ENCODE results near the gene SNX10.

SNX10 gene

DNA sequence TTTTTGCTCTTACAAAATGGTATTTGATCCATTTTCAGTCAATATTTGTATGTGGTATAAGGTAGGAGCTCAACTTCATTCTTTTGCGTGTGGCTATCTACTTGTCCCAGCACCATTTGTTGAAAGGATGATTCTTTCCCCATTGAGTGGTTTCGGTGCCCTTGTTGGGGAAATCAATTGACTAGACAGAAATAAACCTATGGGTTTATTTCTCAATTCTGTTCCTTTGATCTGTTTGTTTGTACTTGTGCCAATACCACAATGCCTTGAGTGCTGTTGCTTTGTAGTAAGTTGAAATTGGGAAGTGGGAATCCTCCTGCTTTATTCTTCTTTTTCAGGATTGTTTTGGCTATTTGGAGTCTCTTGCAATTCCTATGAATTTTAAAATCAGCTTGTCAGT is 41.0 kb downstream of the SNX10 start:
- H3K27me3 Mint-ChIP-seq (ENCODE audit: low read depth) = peaks cover 4% of the 10 kb centered on the region
- TF ChIP-seq, protein P1, sequence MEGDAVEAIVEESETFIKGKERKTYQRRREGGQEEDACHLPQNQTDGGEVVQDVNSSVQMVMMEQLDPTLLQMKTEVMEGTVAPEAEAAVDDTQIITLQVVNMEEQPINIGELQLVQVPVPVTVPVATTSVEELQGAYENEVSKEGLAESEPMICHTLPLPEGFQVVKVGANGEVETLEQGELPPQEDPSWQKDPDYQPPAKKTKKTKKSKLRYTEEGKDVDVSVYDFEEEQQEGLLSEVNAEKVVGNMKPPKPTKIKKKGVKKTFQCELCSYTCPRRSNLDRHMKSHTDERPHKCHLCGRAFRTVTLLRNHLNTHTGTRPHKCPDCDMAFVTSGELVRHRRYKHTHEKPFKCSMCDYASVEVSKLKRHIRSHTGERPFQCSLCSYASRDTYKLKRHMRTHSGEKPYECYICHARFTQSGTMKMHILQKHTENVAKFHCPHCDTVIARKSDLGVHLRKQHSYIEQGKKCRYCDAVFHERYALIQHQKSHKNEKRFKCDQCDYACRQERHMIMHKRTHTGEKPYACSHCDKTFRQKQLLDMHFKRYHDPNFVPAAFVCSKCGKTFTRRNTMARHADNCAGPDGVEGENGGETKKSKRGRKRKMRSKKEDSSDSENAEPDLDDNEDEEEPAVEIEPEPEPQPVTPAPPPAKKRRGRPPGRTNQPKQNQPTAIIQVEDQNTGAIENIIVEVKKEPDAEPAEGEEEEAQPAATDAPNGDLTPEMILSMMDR (IDR thresholded peaks at IDR 0.05; ENCODE audit: unreplicated experiment in 3 of 3) = no peak
- peaks cover 8% of the 10 kb centered on the region for H3K36me3 Mint-ChIP-seq (ENCODE audit: low read depth)
- peaks cover 10% of the 10 kb centered on the region for H3K9me3 Mint-ChIP-seq
- no peak overlapping the region for H3K4me3 Mint-ChIP-seq
- no peaks in the 10 kb centered on the region for H3K4me1 Mint-ChIP-seq
- H3K27ac Mint-ChIP-seq = no peak overlapping the region

DNA sequence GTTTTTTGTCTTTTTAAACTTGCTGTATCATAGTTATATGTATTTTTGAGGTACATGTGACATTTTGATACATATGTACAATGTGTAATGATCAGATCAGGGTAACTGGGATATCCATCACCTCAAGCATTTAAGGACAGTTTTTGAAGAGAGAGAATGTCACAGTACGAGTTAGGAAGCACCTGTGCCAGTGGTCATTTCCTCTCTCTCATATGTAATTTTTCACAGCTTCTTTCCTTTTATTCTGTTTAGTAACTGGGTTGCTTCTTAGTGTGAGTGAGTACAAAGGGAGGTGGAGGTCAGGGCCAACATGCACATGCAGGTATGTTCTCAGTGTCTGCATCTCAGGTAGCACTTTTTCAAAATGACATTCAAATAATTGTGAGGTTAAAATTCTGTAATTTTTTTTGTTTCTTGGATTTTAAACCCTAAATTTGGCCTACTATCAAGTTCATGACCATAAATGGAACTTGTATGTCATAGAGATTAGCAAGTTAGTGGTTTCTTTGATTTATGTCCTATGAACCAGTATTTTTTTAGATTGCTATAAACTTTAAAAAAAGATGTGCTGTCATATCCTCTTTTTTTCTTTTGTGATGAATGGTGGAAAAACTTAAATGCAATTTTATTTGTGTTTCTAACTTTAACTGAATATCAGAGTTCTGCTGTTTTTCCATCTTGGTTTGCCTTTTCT is 42.7 kb downstream of the SNX10 start:
- H3K27me3 Mint-ChIP-seq (ENCODE audit: low read depth) = peaks cover 4% of the 10 kb centered on the region
- H3K4me3 Mint-ChIP-seq = no peak overlapping the region

DNA sequence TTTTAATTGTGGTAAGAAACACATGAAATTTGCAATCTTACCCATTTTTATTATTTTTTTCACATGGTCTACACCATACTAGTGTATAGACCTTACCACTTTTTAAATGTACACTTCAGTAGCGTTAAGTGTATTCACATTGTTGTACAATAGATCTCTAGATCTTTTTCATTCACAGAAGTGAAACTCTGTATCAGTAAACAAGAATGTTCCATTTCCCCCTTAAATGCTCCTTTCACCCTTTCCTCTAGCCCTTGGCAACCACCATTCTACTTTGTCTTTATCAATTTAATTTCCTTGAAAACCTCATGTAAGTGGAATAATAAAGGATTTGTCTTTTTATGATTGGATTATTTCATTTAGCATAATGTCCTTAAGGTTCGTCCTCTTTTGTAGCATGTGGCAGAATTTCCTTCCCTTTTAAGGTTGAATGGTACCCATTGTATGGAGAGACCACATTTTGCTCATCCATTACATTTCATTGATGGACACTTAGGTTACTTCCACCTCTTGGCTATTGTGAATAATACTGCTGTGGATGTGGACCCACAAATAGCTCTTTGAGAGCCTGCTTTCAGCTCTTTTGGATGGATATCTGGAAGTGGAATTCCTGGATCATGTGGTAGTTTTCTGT is 45.7 kb downstream of the SNX10 start:
- H3K4me1 Mint-ChIP-seq = no peaks in the 10 kb centered on the region
- no peaks in the 10 kb centered on the region for H3K27me3 Mint-ChIP-seq (ENCODE audit: low read depth)
- H3K36me3 Mint-ChIP-seq (ENCODE audit: low read depth) = no peaks in the 10 kb centered on the region
- TF ChIP-seq, protein P1 (IDR thresholded peaks at IDR 0.05; ENCODE audit: unreplicated experiment in 3 of 3) = no peak
- peaks cover 2% of the 10 kb centered on the region for H3K9me3 Mint-ChIP-seq
- no peak overlapping the region for H3K4me3 Mint-ChIP-seq
- H3K27ac Mint-ChIP-seq = no peak overlapping the region

More for the DNA sequence above, 42.7 kb downstream of the SNX10 start:
- TF ChIP-seq, protein P1 (IDR thresholded peaks at IDR 0.05; ENCODE audit: unreplicated experiment in 3 of 3) = no peak
- Mint-ChIP-seq H3K9me3 (peaks cover 10% of the 10 kb centered on the region), H3K36me3 (ENCODE audit: low read depth) (peaks cover 8% of the 10 kb centered on the region), H3K4me1 (no peaks in the 10 kb centered on the region), H3K27ac (no peak overlapping the region)

DNA sequence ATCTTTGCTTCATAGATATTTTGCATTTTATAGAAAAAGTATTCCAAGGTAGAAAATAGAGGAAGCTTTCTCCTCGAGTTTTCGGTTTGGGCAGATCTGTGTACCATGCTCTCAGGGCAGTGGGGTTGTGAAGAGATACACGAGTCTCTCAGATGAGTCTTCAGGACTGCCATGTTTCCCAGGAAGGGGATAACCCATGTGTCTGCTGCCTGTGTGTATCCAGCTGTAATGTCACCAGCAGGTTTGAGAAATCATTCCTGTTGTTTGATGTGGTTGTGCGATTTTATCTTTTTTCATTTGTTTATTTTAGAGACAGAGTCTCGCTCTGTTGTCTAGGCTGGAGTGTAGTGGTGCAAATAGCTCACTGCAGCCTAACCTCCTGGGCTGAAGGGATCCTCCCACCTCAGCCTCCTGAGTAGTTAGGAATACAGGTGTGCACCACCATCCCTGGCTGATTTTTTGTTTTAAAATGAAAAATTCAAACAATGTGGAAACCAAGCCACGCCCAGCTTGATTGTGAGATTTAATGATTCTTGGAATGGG is 48.9 kb downstream of the SNX10 start:
- peaks cover 3% of the 10 kb centered on the region for H3K4me1 Mint-ChIP-seq
- H3K27ac Mint-ChIP-seq = no peak overlapping the region
- no peaks in the 10 kb centered on the region for H3K9me3 Mint-ChIP-seq
- TF ChIP-seq, protein P1 (IDR thresholded peaks at IDR 0.05; ENCODE audit: unreplicated experiment in 3 of 3) = no peak
- no peak overlapping the region for H3K4me3 Mint-ChIP-seq
- no peaks in the 10 kb centered on the region for H3K27me3 Mint-ChIP-seq (ENCODE audit: low read depth)
- no peaks in the 10 kb centered on the region for H3K36me3 Mint-ChIP-seq (ENCODE audit: low read depth)

DNA sequence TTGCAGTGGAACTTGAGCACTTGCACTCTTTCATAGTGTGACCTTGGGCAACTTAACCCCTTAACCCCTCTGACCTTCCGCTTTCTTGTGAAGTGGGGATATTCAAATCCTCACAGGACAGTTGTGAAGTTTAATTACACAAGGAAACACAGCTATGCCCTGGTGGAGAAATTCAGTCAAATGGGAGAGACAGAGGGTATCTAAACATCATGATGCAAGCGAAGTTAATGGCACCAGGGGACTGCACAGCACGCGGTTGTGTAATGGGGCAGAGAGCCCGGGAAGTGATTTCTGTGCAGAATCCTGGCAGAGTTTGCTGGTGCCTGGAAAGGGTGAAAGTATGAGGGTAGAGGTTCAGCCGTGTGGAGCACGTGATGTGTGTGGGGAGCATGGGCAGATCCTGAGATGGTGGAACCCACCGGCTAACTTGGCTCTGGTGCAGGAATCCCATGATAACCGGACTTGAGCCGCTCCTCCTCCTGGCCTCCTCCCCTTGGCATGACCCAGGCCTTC is 51.7 kb downstream of the SNX10 start:
- peaks cover 5% of the 10 kb centered on the region for H3K4me1 Mint-ChIP-seq
- H3K27ac Mint-ChIP-seq = no peak overlapping the region
- H3K4me3 Mint-ChIP-seq = no peak overlapping the region
- no peaks in the 10 kb centered on the region for H3K27me3 Mint-ChIP-seq (ENCODE audit: low read depth)
- H3K9me3 Mint-ChIP-seq = no peaks in the 10 kb centered on the region
- H3K36me3 Mint-ChIP-seq (ENCODE audit: low read depth) = no peaks in the 10 kb centered on the region
- TF ChIP-seq, protein P1 (IDR thresholded peaks at IDR 0.05; ENCODE audit: unreplicated experiment in 3 of 3) = no peak

All from nephron (organoid).